ENCODE measurements around the gene NOL12. TPM values are rescaled to one million over a fixed set of nuclear protein-coding genes. Genes with fewer than 3 reads are reported as not detected.

Gene NOL12
- total RNA-seq, 1 experiment from 2014 or later, result 32.9 TPM

GRCh38 chr22:37647928-37648327 is 38.2 kb upstream of the NOL12 start:
- Histone ChIP-seq H3K27ac (ENCODE audit: low read length) (no peak overlapping the region), H3K9ac (ENCODE audit: low read length) (no peak overlapping the region), H3F3A (ENCODE audit: low read length, unreplicated experiment) (no peaks in the 10 kb centered on the region), H3K4me1 (ENCODE audit: insufficient read depth, low read length) (no peaks in the 10 kb centered on the region), H3K36me3 (ENCODE audit: low read depth, low read length) (peaks cover 3% of the 10 kb centered on the region; the same call in 1 of the 2 replicates), H3K27me3 (ENCODE audit: low read length) (no peaks in the 10 kb centered on the region), H3K4me3 (ENCODE audit: low read length) (no peak overlapping the region), H3K79me2 (ENCODE audit: low read length) (no peaks in the 10 kb centered on the region), H2AFZ (ENCODE audit: low read length) (no peak overlapping the region), H3K9me2 (replicated peaks; ENCODE audit: low read length) (no peaks in the 10 kb centered on the region), H3K9me3 (ENCODE audit: low read length) (no peaks in the 10 kb centered on the region), H4K20me1 (ENCODE audit: low read length) (no peaks in the 10 kb centered on the region), H3K4me2 (ENCODE audit: low read length) (no peak overlapping the region)
- DNase-seq, result no peak
- BruUV-seq (replicated peaks), result no TSS peak
- TF ChIP-seq EZH2 (IDR thresholded peaks at IDR 0.05; ENCODE audit: low read length, unreplicated experiment) (no peak), CTCF (conservative IDR thresholded peaks at IDR 0.05; ENCODE audit: low read depth, low read length) (no peak), EZH2phosphoT487 (IDR thresholded peaks at IDR 0.05; ENCODE audit: borderline replicate concordance, low read length) (no peak)
- no peak for ATAC-seq
- ChIA-PET POLR2A (ENCODE audit: unreplicated experiment) (no interaction called here), CTCF (no interaction called here)
- intact Hi-C loops (cut with micrococcal nuclease), result no loop called here

DNA sequence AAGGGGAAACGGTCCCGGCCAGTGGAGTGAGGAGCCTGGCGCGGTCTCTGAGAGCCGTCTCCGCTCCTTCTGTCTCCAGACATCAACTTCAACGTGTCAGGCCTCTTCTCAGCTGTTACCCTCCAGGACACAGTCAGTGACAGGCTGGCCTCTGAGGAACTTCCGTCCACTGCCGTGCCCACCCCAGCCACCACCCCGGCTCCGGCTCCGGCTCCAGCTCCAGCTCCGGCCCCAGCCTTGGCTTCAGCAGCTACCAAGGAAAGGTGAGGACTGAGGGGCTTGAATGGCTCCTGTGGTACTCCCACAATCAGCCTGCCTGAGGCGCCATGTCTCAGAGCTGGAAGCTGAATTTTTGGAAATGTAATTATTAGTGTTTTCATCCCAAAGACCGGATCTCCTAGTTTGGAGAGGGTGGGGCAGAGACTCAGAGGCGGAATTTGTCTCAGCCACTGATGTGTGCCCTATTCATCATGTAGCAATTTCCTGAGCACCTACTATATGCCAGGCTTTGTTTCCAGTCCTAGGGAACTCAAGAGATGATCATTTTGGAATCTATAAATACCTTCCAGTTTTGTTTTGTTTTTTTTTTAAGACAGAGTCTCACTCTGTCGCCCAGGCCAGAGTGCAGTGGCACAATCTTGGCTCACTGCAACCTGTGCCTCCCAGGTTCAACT is 35.5 kb upstream of the NOL12 start:
- ChIA-PET POLR2A (ENCODE audit: unreplicated experiment) (no interaction called here), CTCF (no interaction called here)
- H4K20me1 ChIP-seq (ENCODE audit: low read length), result no peaks in the 10 kb centered on the region
- H3K9me2 ChIP-seq (replicated peaks; ENCODE audit: low read length), result no peaks in the 10 kb centered on the region
- no TSS peak for BruUV-seq (replicated peaks)
- no peaks in the 10 kb centered on the region for H3K79me2 ChIP-seq (ENCODE audit: low read length)
- H3K36me3 ChIP-seq (ENCODE audit: low read depth, low read length), result peaks cover 3% of the 10 kb centered on the region; the same call in 1 of the 2 replicates
- no peak for DNase-seq
- H3K9me3 ChIP-seq (ENCODE audit: low read length), result no peaks in the 10 kb centered on the region
- H3K27me3 ChIP-seq (ENCODE audit: low read length), result no peaks in the 10 kb centered on the region
- H3K4me2 ChIP-seq (ENCODE audit: low read length), result no peak overlapping the region
- no peaks in the 10 kb centered on the region for H3K4me1 ChIP-seq (ENCODE audit: insufficient read depth, low read length)
- TF ChIP-seq CTCF (conservative IDR thresholded peaks at IDR 0.05; ENCODE audit: low read depth, low read length) (no peak), EZH2phosphoT487 (IDR thresholded peaks at IDR 0.05; ENCODE audit: borderline replicate concordance, low read length) (no peak), EZH2 (IDR thresholded peaks at IDR 0.05; ENCODE audit: low read length, unreplicated experiment) (no peak)
- H3K4me3 ChIP-seq (ENCODE audit: low read length), result no peak overlapping the region
- no peak overlapping the region for H2AFZ ChIP-seq (ENCODE audit: low read length)
- no peaks in the 10 kb centered on the region for H3F3A ChIP-seq (ENCODE audit: low read length, unreplicated experiment)
- no peak for ATAC-seq
- intact Hi-C loops (cut with micrococcal nuclease), result no loop called here
- H3K27ac ChIP-seq (ENCODE audit: low read length), result no peak overlapping the region
- H3K9ac ChIP-seq (ENCODE audit: low read length), result no peak overlapping the region

DNA sequence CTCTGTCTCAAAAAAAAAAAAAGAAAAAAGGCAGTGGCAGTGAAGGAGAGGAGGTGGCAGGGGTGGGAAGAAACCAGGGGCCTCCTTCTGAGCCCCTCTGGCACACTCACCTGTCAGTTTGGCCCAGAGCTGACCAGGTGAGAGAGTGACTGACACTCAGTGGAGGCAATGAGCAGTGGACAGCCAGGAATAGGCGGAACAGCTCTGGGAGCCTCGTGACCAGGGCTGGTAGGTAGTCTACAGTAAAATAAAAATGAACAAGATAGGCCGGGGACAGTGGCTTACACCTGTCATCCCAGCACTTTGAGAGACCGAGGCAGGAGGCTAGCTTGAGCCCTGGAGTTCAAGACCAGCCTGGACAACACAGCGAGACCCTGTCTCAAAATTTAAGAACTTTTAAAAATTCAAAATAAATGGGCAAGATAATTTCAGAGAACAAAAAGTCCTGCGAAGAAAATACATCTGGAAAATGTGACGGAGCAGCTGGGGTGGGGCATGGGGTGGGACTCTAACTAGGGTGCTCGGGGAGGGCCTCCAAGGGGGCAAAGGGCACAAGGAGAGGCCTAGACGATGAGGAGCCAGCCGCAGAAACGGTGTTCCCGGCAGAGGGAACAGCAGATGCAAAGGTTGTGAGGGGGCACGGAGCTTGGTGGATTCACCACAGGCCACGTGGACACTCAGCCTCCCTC is 31.4 kb upstream of the NOL12 start:
- ChIA-PET POLR2A (ENCODE audit: unreplicated experiment) (no interaction called here), CTCF (no interaction called here)
- no peak overlapping the region for H2AFZ ChIP-seq (ENCODE audit: low read length)
- H3K27me3 ChIP-seq (ENCODE audit: low read length), result no peaks in the 10 kb centered on the region
- peaks cover 7% of the 10 kb centered on the region for H3K79me2 ChIP-seq (ENCODE audit: low read length)
- no TSS peak for BruUV-seq (replicated peaks)
- no peak overlapping the region for H3K27ac ChIP-seq (ENCODE audit: low read length)
- H3K9me2 ChIP-seq (replicated peaks; ENCODE audit: low read length), result no peaks in the 10 kb centered on the region
- no peaks in the 10 kb centered on the region for H3F3A ChIP-seq (ENCODE audit: low read length, unreplicated experiment)
- H3K9ac ChIP-seq (ENCODE audit: low read length), result no peak overlapping the region
- no peak for ATAC-seq
- no peak overlapping the region for H3K4me3 ChIP-seq (ENCODE audit: low read length)
- H3K9me3 ChIP-seq (ENCODE audit: low read length), result no peaks in the 10 kb centered on the region
- no peak overlapping the region for H3K4me2 ChIP-seq (ENCODE audit: low read length)
- DNase-seq, result no peak
- peaks cover 4% of the 10 kb centered on the region; the same call in 1 of the 2 replicates for H4K20me1 ChIP-seq (ENCODE audit: low read length)
- H3K4me1 ChIP-seq (ENCODE audit: insufficient read depth, low read length), result peaks cover 7% of the 10 kb centered on the region; the same call in 1 of the 2 replicates
- intact Hi-C loops (cut with micrococcal nuclease), result no loop called here
- TF ChIP-seq EZH2phosphoT487 (IDR thresholded peaks at IDR 0.05; ENCODE audit: borderline replicate concordance, low read length) (no peak), CTCF (conservative IDR thresholded peaks at IDR 0.05; ENCODE audit: low read depth, low read length) (no peak), EZH2 (IDR thresholded peaks at IDR 0.05; ENCODE audit: low read length, unreplicated experiment) (no peak)
- H3K36me3 ChIP-seq (ENCODE audit: low read depth, low read length), result peaks cover 3% of the 10 kb centered on the region; the same call in 1 of the 2 replicates

Measured in PC-3 (cell line).